ENCODE data around the gene RPS17. TPM values are rescaled to one million over a fixed set of nuclear protein-coding genes. Genes with fewer than 3 reads are reported as not detected.
A peak's percentile ranks its signal among the peaks of the same experiment; 100 is the strongest.

RPS17 gene
- total and polyA plus RNA-seq, 2 of the 4 experiments (the other 2 are of a cell fraction) = 2,617 to 4,201 TPM

DNA sequence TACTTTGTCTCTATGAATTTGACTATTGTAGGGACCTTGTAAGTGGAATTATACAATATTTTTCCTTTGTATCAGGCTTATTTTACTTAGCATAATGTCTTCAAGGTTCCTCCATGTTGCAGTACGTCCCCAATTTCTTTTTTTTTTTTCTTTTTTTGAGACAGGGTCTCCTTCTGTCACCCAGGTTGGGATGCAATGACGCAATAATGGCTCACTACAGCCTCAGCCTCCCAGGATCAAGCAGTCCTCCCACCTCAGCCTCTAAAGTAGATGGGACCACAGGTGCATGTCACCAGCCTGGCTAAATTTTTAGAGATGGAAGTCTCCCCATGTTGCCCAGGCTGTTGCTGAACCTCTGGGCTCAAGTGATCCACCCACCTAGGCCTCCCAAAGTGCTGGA is 40.5 kb upstream of the RPS17 start:
- BruUV-seq (replicated peaks) = no TSS peak
- no peak overlapping the region for H2BK20ac ChIP-seq (ENCODE audit: low read depth, low read length)
- H3K4me1 ChIP-seq (ENCODE audit: control insufficient read depth, insufficient read depth, low read length) = no peaks in the 10 kb centered on the region
- dilution Hi-C loops (cut with HindIII; ENCODE audit: low sequenced_read_pairs, unreplicated experiment) (no loop called here), intact Hi-C loops (cut with micrococcal nuclease) (loop anchor here (10.0 kb wide), 1 partner anchor 124 kb away; the partner anchor contains the start of gene AP3B2), in situ Hi-C loops (cut with MboI; ENCODE audit: low sequenced_read_pairs) (no loop called here)
- no peak overlapping the region for H2AK5ac ChIP-seq (ENCODE audit: low read depth, low read length)
- H2BK5ac ChIP-seq (ENCODE audit: low read depth, low read length, poor library complexity, severe bottlenecking) = no peak overlapping the region
- no CpG with 5 or more reads among the region's 2 CpGs for WGBS, 2 experiments (ENCODE audit: extremely low coverage in 2 of 2, insufficient read length in 1 of 2)
- ChIA-PET CTCF (no interaction called here), POLR2A (ENCODE audit: unreplicated experiment) (no interaction called here)
- H3K23ac ChIP-seq (ENCODE audit: low read depth, low read length) = no peak overlapping the region
- H2BK15ac ChIP-seq (ENCODE audit: low read depth, low read length) = no peak overlapping the region
- H3K79me1 ChIP-seq (ENCODE audit: low read depth in 1 of 2, low read length in 2 of 2) = no peaks in the 10 kb centered on the region
- no peak overlapping the region for H4K5ac ChIP-seq (ENCODE audit: low read depth, low read length)
- DNase-seq (no peak), ATAC-seq (ENCODE audit: low read depth) (no peak)
- no peaks in the 10 kb centered on the region for H3K9me3 ChIP-seq (ENCODE audit: control insufficient read depth, insufficient read depth, low read length)
- H3K18ac ChIP-seq (ENCODE audit: low read depth, low read length) = no peak overlapping the region
- no peak overlapping the region for H2AK9ac ChIP-seq (replicated peaks; ENCODE audit: low read depth, low read length, poor library complexity)
- no peak overlapping the region for H2BK120ac ChIP-seq (ENCODE audit: low read depth, low read length)
- no peak overlapping the region for H4K91ac ChIP-seq (ENCODE audit: insufficient read depth, low read depth, low read length)
- no peaks in the 10 kb centered on the region for H3K9me1 ChIP-seq (ENCODE audit: insufficient read depth, low read length)
- no peak overlapping the region for H3K4me2 ChIP-seq (ENCODE audit: low read depth, low read length)
- H2AFZ ChIP-seq (replicated peaks; ENCODE audit: low read length, poor library complexity) = no peak overlapping the region
- no peaks in the 10 kb centered on the region for H4K20me1 ChIP-seq (ENCODE audit: insufficient read depth, low read length)
- no peak overlapping the region for H3K4me3 ChIP-seq (ENCODE audit: insufficient read depth, low read depth, low read length)
- no peaks in the 10 kb centered on the region for H3K36me3 ChIP-seq (ENCODE audit: control insufficient read depth, insufficient read depth, low read length)
- no peak overlapping the region for H4K8ac ChIP-seq (ENCODE audit: low read depth in 2 of 2, low read length in 2 of 2)
- no peak overlapping the region for H3K56ac ChIP-seq (ENCODE audit: extremely low read depth, insufficient read depth, low read length)
- H3K27ac ChIP-seq (ENCODE audit: insufficient read depth, low read length) = no peak overlapping the region
- H3K27me3 ChIP-seq (ENCODE audit: control insufficient read depth, insufficient read depth, low read length) = peaks cover 4% of the 10 kb centered on the region; the same call in 1 of the 2 replicates
- no peak for TF ChIP-seq RCOR1 (IDR thresholded peaks at IDR 0.05; ENCODE audit: insufficient replicate concordance, low read length)
- no peak for TF ChIP-seq RFX5 (IDR thresholded peaks at IDR 0.05; ENCODE audit: low read depth, low read length)
- 0 out of 2 replicates have a peak, but pooled peaks have one; percentile 35 for TF ChIP-seq CEBPB (IDR thresholded peaks at IDR 0.05; ENCODE audit: low read depth, low read length)
- TF ChIP-seq MAZ (IDR thresholded peaks at IDR 0.05; ENCODE audit: borderline replicate concordance, low read depth, low read length) = no peak
- no peak overlapping the region for H3K9ac ChIP-seq (ENCODE audit: low read depth, low read length)
- H3K4ac ChIP-seq (ENCODE audit: low read depth, low read length) = no peak overlapping the region
- no peak overlapping the region for H3K14ac ChIP-seq (replicated peaks; ENCODE audit: low read depth, low read length)

Data from IMR-90 (cell line).